Osteoblast (primary cell): Measurements from ENCODE around the gene TACC2. TPM values are rescaled to one million over a fixed set of nuclear protein-coding genes. Genes with fewer than 3 reads are reported as not detected.

Source experiments
- DNase-seq: peaks from one replicate; pipeline ENCODE4 v3.0.0; 2011; ENCODE audit warnings: low spot score, mixed read lengths; ENCODE audit not compliant: insufficient read length; ENCODE audit errors: missing footprints
- H2AFZ ChIP-seq: 2 replicates; pipeline ENCODE4 v1.6.0; 2011; ENCODE audit warnings: mild to moderate bottlenecking, low read length
- H3K27ac ChIP-seq: 2 replicates; pipeline ENCODE4 v1.5.1; 2011; ENCODE audit warnings: mild to moderate bottlenecking, low read depth, low read length, moderate library complexity
- H3K27me3 ChIP-seq: 2 replicates; pipeline ENCODE4 v1.6.0; 2012; ENCODE audit warnings: mild to moderate bottlenecking, control low read depth, inconsistent platforms, low read length, moderate library complexity; ENCODE audit not compliant: insufficient read depth
- H3K36me3 ChIP-seq: 2 replicates; pipeline ENCODE4 v1.5.1; 2011; ENCODE audit warnings: mild to moderate bottlenecking, low read length, control low read depth, moderate library complexity; ENCODE audit not compliant: insufficient read depth
- H3K4me1 ChIP-seq: 2 replicates; pipeline ENCODE4 v1.5.1; 2011; ENCODE audit warnings: mild to moderate bottlenecking, low read length, control low read depth, moderate library complexity; ENCODE audit not compliant: insufficient read depth
- H3K4me2 ChIP-seq: 2 replicates; pipeline ENCODE4 v1.6.0; 2011; ENCODE audit warnings: mild to moderate bottlenecking, low read length; ENCODE audit not compliant: insufficient read depth
- H3K4me3 ChIP-seq: fragments of 200-600 bp; sonication (generic); 3 replicates; pipeline ENCODE4 v1.5.1; 2012; ENCODE audit warnings: mild to moderate bottlenecking, low read length, inconsistent platforms; ENCODE audit not compliant: insufficient read depth
- H3K79me2 ChIP-seq: 2 replicates; pipeline ENCODE4 v1.6.0; 2012; ENCODE audit warnings: mild to moderate bottlenecking, low read length, control low read depth, inconsistent platforms; ENCODE audit not compliant: insufficient read depth
- H3K9me3 ChIP-seq: 2 replicates; pipeline ENCODE4 v1.5.1; 2011; ENCODE audit warnings: low read depth, low read length, control low read depth
- H4K20me1 ChIP-seq: 2 replicates; pipeline ENCODE4 v1.6.0; 2012; ENCODE audit warnings: mild to moderate bottlenecking, low read length, control low read depth; ENCODE audit not compliant: insufficient read depth
- CTCF ChIP-seq: IDR thresholded peaks from 2 replicates; pipeline ENCODE4 v1.5.1; 2011; ENCODE audit warnings: mild to moderate bottlenecking, low read depth, low read length, moderate library complexity; ENCODE audit errors: extremely low read depth
- total RNA-seq: library from RNA; depleted of rRNA; stranded (reverse); fragments of >200 nt; gene quantifications from 2 replicates; pipeline ENCODE4 v1.2.3, GENCODE V29; 2012

TACC2 gene
- total RNA-seq, 1 donor, result 5.8 TPM

- Histone ChIP-seq H3K9me3 (no peaks in the 10 kb centered on the region), H3K36me3 (no peaks in the 10 kb centered on the region), H3K4me1 (no peaks in the 10 kb centered on the region), H4K20me1 (no peaks in the 10 kb centered on the region), H3K27me3 (peaks cover 16% of the 10 kb centered on the region), H2AFZ (no peak overlapping the region), H3K79me2 (no peaks in the 10 kb centered on the region), H3K4me2 (no peak overlapping the region), H3K27ac (no peak overlapping the region), H3K4me3 (no peak overlapping the region)
- DNase-seq, result no peak
- TF ChIP-seq CTCF, result no peak
These were observed 304.4 kb downstream of the TACC2 start for GRCh38 chr10:122293156-122293960.

DNA sequence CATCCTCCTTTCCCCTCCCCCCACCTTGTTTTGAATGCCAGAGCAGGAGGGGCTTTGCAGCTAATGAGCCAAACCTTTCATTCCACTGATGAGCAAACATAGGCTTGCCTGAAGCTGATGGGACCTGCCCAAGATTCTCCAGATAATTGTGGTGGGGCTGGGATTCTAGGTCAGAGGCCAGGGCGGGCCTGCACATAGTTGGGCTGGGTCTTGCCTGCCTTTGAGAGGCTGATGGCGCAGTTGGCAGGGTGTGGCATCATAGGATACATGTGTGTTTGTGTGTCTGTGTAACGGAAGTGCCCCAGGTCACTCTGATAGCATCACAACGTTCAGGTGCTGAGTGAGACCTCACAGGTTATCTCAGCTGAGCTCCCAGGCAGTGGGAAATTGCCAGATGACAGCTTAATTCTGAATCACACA, 305.0 kb downstream of the TACC2 start:
- Histone ChIP-seq H3K4me1 (peaks cover 2% of the 10 kb centered on the region), H3K4me3 (no peak overlapping the region), H3K4me2 (no peak overlapping the region), H3K36me3 (no peaks in the 10 kb centered on the region), H3K27me3 (peaks cover 16% of the 10 kb centered on the region), H2AFZ (no peak overlapping the region), H3K79me2 (no peaks in the 10 kb centered on the region), H4K20me1 (no peaks in the 10 kb centered on the region), H3K9me3 (no peaks in the 10 kb centered on the region), H3K27ac (no peak overlapping the region)
- no peak for TF ChIP-seq CTCF
- no peak for DNase-seq

- no peak overlapping the region for H2AFZ ChIP-seq
- DNase-seq, result no peak
- H3K4me2 ChIP-seq, result no peak overlapping the region
- TF ChIP-seq CTCF, result no peak
- H3K36me3 ChIP-seq, result no peaks in the 10 kb centered on the region
- H3K4me3 ChIP-seq, result no peak overlapping the region
- peaks cover 3% of the 10 kb centered on the region for H3K4me1 ChIP-seq
- no peak overlapping the region for H3K27ac ChIP-seq
- H3K79me2 ChIP-seq, result no peaks in the 10 kb centered on the region
- no peaks in the 10 kb centered on the region for H4K20me1 ChIP-seq
- no peaks in the 10 kb centered on the region for H3K9me3 ChIP-seq
- peaks cover 16% of the 10 kb centered on the region for H3K27me3 ChIP-seq
These were observed 305.8 kb downstream of the TACC2 start for GRCh38 chr10:122294511-122295450.

- Histone ChIP-seq H3K9me3 (no peaks in the 10 kb centered on the region), H3K27me3 (peaks cover 16% of the 10 kb centered on the region), H3K36me3 (no peaks in the 10 kb centered on the region), H3K79me2 (no peaks in the 10 kb centered on the region), H3K4me2 (no peak overlapping the region), H3K27ac (no peak overlapping the region), H2AFZ (no peak overlapping the region), H3K4me3 (no peak overlapping the region), H3K4me1 (peaks cover 3% of the 10 kb centered on the region), H4K20me1 (no peaks in the 10 kb centered on the region)
- TF ChIP-seq CTCF, result no peak
- DNase-seq, result no peak
These were observed 306.5 kb downstream of the TACC2 start for GRCh38 chr10:122295451-122295809.
